HG02870 (cell line): ENCODE data around the gene SESTD1.
"Not testable (repeated sequence)": the region's sequence is repeated elsewhere in the genome, so short reads cannot be mapped to it uniquely, and the experiment has no call there.

Source experiments
- ATAC-seq: cut with Tn5 transposase; IDR thresholded peaks from one replicate; pipeline ENCODE4 v1.9.1; 2021; ENCODE audit warnings: mild to moderate bottlenecking, moderate library complexity; ENCODE audit not compliant: unreplicated experiment

The SESTD1 gene

DNA sequence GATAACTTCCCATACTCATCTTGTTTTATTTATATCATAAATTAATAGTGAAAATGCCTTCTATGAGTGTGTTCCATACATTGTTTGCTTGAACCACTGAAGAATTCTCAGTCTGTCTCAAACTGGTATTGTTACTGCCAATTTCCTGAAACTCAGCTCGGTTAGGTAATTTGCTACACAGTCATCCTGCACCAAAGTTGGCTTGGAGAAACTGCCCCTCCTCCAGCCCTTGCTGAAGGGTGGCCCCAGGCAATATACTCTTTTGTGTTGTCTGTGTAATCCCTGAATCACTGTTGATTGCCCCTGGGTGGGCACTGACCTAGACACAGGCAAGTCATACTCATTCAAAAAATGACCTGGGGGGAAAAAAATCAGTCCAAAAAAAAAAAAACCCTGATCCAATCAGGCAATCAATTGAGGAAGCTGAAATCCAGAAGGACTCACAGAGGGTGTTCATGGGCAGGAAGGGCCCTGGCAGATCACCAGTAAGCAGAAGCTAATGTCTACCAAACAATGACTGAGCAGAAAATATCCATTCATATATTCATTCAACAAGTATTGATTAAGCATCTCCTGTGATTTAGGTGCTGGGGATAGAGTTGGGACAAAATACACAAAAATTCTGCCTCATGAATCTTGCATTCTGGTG, 3.8 kb upstream of the SESTD1 start:
- ATAC-seq: peak; percentile 59

- no peak for ATAC-seq
These were observed 1.6 kb upstream of the SESTD1 start for GRCh38 chr2:179266271-179266670.

GRCh38 chr2:179265082-179265510, 464 bp upstream of the SESTD1 start:
- ATAC-seq: no peak

- peak; percentile 16 for ATAC-seq
These were observed 925 bp downstream of the SESTD1 start for GRCh38 chr2:179263446-179264367.

DNA sequence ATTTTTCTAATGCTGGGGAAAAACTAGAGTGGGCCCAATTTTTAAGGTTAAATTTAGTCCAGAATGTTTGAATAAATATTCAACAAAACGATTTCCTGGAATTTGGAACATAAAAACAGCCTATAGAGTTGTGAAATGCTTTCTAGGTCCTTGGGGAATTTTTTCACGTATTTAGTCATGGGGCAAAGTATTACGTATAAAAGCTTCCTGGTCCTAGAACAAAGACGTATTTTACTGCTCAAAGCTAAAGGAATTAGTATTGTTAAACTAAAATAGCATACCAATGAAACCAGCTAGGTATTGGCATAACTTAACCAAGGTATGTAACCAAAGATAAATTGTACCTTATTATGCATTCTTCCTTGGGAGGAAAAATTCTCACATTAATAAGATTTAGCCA, 1.6 kb downstream of the SESTD1 start:
- ATAC-seq: no peak

GRCh38 chr2:179262077-179262660, 2.5 kb downstream of the SESTD1 start:
- no peak for ATAC-seq

DNA sequence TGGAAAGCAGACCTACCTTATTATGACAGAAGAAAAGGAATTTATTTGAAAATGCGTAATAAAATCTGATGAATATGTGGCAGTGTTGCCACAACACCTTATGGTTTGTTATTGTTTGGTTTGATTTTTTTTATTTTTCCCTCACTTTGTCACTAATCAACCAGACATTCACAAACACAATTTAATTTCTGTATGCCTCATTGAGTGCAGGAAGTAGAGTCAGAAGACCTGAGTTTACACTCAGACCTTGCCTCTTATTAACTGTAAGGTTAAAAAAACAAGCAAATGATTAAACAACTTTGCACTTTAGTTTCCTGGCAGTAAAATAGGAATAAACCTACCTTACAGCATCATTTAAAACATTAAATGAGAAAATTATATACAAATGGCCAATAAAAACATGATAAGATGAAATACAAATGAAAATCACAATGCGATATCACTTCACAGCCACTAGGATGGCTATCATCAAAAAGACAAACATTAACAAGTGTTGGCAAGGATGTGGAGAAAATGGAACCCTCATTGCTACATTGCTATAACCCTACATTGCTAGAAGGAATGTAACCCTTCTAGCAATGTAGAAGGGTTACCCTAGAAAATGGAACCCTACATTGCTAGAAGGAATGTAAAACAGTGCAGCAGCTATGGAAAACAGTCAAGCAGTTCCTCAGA, 3.3 kb downstream of the SESTD1 start:
- ATAC-seq: no peak

GRCh38 chr2:179260224-179260623, 4.4 kb downstream of the SESTD1 start:
- ATAC-seq: no peak

- no peak for ATAC-seq
These were observed 9.5 kb downstream of the SESTD1 start for GRCh38 chr2:179255129-179255528.

GRCh38 chr2:179253226-179253625, 11.4 kb downstream of the SESTD1 start:
- peak; percentile 66 for ATAC-seq

DNA sequence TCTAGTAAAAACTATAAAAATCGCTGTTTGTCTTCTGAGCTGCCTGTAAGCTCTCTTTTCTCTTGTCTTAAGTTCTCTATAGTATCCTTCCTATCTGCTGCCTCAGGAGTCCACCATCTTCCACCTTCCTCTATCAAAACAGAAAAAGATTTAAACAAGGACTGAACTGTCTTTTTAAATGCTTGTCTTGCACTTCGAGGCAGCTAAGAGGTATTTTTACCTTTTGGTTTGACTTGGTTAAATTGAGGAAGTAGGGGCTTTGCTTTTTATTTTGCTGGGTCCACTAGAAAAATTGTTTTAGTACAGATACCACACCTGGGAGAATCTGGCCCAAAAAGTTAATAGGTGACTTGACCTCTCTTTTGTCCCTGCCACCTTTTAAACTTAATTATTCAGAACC, 12.2 kb downstream of the SESTD1 start:
- no peak for ATAC-seq

GRCh38 chr2:179251870-179252269, 12.8 kb downstream of the SESTD1 start:
- no peak for ATAC-seq

GRCh38 chr2:179250848-179251504, 13.7 kb downstream of the SESTD1 start:
- ATAC-seq: peak; percentile 28

DNA sequence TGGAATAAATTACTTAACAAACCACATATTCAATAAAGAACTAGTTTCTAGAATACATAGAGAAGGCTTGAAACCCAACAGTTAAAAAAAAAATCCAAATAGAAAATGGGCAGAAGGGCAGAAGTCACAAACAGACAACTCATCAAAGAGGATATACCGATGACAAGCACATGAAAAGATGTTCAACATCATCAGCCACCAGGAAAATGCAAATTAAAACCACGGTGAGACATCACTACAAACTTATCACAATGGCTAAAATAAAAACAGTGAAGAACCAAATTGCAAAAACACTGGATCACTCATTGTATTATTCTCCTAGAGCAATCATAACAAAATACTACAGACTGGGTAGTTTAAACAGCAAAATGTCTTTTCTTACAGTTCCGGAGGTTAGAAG, 14.5 kb downstream of the SESTD1 start:
- no peak for ATAC-seq

- ATAC-seq: peak; percentile 27
These were observed 16.6 kb downstream of the SESTD1 start for GRCh38 chr2:179248024-179248348.

- peak; percentile 40 for ATAC-seq
These were observed 17.2 kb downstream of the SESTD1 start for GRCh38 chr2:179247318-179248023.

DNA sequence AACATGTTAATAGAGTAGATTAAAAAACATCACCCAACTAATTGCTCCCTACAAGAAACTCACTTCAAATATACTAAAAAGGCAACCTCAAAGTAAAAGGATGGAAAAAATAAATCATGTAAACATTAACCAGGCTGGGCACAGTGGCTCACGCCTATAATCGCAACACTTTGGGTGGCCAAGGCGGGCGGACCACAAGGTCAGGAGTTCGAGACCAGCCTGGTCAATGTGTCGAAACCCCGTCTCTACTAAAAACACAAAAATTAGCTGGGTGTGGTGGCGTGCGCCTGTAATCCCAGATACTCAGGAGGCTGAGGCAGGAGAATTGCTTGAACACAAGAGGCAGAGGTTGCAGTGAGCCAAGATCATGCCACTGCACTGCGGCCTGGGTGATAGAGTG, 18.8 kb downstream of the SESTD1 start:
- ATAC-seq: not testable (repeated sequence)

DNA sequence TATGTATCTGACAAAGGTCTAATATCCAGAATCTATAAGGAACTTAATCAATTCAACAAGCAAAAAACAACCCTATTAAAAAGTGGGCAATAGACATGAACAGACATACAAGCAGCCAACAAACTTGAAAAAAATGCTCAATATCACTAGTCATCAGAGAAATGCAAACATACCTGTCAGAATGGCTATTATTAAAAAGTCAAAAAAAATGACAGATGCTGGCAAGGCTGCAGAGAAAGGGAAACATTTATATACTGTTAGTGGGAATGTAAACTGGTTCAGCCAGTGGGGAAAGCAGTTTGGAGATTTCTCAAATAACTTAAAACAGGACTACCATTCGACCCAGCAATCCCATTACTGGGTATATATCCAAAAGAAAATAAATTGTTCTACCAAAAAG, 21.6 kb downstream of the SESTD1 start:
- ATAC-seq: no peak

DNA sequence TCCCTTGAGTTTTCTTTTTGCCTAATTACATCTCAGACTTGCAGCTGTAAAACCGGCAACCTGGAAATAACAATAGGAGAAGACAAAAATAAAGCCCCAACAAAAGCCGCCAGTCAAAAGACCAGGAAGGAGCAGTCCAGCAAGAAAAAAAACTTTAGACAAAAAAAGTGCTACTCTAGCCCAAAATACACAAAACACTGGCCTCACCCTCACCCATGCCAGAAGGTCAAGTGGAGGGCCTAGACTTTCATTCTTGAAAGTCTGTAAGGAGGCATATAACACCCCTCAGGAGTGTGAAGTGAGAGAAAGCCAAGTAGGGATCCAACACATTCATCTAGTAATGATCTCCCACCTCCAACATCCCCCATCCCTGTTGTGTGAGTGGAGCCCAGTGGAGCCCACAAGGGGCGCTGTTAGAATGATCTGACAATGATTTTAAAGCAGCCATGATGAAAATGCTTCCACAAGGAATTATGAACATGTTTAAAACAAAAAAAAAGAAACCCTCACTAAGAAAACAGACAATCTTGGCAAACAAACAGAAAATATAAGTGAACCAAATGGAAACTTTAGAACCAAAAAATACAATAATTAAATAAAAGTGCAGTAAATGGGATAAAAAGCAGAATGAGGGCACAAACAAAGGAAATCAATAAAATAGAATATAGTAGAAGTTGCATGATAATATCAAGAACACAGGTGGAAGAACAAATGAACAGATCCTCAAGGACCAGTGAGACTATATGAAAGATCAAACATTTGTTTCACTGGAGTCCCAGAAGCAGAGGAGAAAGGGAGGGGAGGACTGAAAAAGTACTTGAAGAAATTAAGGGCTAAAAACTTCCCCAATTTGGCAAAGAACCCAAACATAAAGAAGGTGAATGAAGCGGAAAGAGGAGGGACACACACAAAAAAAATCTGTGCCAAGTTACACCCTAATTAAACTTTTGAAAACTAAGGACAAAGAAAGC, 23.9 kb downstream of the SESTD1 start:
- ATAC-seq: no peak
